GM12878 (cell line): ENCODE measurements around the gene DAAM2.

Experiments
- ASH2L ChIP-seq: fragments of 300-600, 200-600 bp; sonication (generic); IDR thresholded peaks from 2 replicates; pipeline ENCODE4 v1.6.1; 2017; ENCODE audit warnings: low read depth, mild to moderate bottlenecking, borderline replicate concordance
- CREM ChIP-seq: IDR thresholded peaks from 2 replicates; pipeline ENCODE4 v1.6.1; 2014; ENCODE audit warnings: antibody characterized with exemption, low read depth
- CTCF ChIP-seq, 3 experiments: IDR thresholded peaks in 2 of 3; conservative IDR thresholded peaks in 1 of 3; 2 replicates each; pipeline ENCODE4 v1.5.1; 2011; ENCODE audit warnings: low read depth in 3 of 3, low read length in 3 of 3, mild to moderate bottlenecking in 3 of 3, control low read depth in 2 of 3, moderate library complexity in 2 of 3, inconsistent platforms in 1 of 3, mixed read lengths in 1 of 3; ENCODE audit not compliant: control insufficient read depth in 2 of 3, insufficient read depth in 1 of 3; ENCODE audit errors: extremely low read depth in 1 of 3
- EP300 ChIP-seq, 2 experiments: fragments of 150-350 bp in 1 of 2; IDR thresholded peaks; 2 replicates each; pipeline ENCODE4 v1.6.1; 2011 to 2012; ENCODE audit warnings: low read depth in 2 of 2, low read length in 2 of 2, borderline replicate concordance in 1 of 2, improper control_type of control experiment in 1 of 2, inconsistent platforms in 1 of 2; ENCODE audit not compliant: control insufficient read depth in 1 of 2
- GABPA ChIP-seq: IDR thresholded peaks from 2 replicates; pipeline ENCODE4 v1.6.1; 2014; ENCODE audit warnings: antibody characterized with exemption, low read depth, mild to moderate bottlenecking, inconsistent platforms
- KLF5 ChIP-seq: fragments of 450-650 bp; IDR thresholded peaks from 2 replicates; pipeline ENCODE4 v1.6.1; 2014; ENCODE audit warnings: mild to moderate bottlenecking; ENCODE audit not compliant: partially characterized antibody
- MAX ChIP-seq: IDR thresholded peaks from 2 replicates; pipeline ENCODE4 v1.6.1; 2012; ENCODE audit warnings: low read depth, low read length, improper control_type of control experiment
- NRF1 ChIP-seq: conservative IDR thresholded peaks from 2 replicates; pipeline ENCODE4 v1.6.1; 2011; ENCODE audit warnings: mild to moderate bottlenecking, low read depth, low read length, improper control_type of control experiment
- POLR2A ChIP-seq: IDR thresholded peaks from 2 replicates; pipeline ENCODE4 v1.6.1; 2011; ENCODE audit warnings: low read depth, mild to moderate bottlenecking, low read length
- ZBTB11 ChIP-seq: fragments of 450-650 bp; formaldehyde crosslinking; IDR thresholded peaks from 2 replicates; pipeline ENCODE4 v1.5.0; 2022; ENCODE audit warnings: mild to moderate bottlenecking, missing genetic modification characterization

- TF ChIP-seq ASH2L (no peak), CTCF (IDR thresholded peaks at IDR 0.05 in 2 of 3, conservative IDR thresholded peaks at IDR 0.05 in 1 of 3; ENCODE audit: control insufficient read depth in 2 of 3, extremely low read depth in 1 of 3, insufficient read depth in 1 of 3, low read depth in 3 of 3, low read length in 3 of 3) (no peak), NRF1 (no peak), KLF5 (no peak), EP300 (IDR thresholded peaks at IDR 0.05; ENCODE audit: borderline replicate concordance in 1 of 2, control insufficient read depth in 1 of 2, low read depth in 2 of 2, low read length in 2 of 2) (no peak), ZBTB11 (CRISPR knock-in tag) (no peak), MAX (no peak), CREM (no peak), POLR2A (no peak), GABPA (no peak)
Measured at GRCh38 chr6:39797751-39798150, 5.6 kb downstream of the DAAM2 start.
